ENCODE data around the gene SLBP.

The SLBP gene

DNA sequence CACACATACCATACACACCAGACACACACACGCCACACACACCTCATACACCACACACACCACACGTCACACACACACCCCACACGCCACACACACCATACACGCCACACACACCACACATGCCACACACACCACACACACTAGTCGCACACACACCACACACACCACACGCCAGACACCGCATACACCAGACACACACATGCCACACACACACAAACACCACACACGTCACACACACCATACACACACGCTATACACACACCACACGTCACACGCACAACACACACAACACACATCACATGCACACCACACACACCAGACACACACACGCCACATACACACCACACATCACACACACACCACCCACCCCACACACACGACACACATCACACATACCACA lies 60.0 kb downstream of the SLBP start:
- FAIRE-seq (no peak), DNase-seq (ENCODE audit: insufficient read length, low spot score) (no peak)
- TF ChIP-seq, protein P1, sequence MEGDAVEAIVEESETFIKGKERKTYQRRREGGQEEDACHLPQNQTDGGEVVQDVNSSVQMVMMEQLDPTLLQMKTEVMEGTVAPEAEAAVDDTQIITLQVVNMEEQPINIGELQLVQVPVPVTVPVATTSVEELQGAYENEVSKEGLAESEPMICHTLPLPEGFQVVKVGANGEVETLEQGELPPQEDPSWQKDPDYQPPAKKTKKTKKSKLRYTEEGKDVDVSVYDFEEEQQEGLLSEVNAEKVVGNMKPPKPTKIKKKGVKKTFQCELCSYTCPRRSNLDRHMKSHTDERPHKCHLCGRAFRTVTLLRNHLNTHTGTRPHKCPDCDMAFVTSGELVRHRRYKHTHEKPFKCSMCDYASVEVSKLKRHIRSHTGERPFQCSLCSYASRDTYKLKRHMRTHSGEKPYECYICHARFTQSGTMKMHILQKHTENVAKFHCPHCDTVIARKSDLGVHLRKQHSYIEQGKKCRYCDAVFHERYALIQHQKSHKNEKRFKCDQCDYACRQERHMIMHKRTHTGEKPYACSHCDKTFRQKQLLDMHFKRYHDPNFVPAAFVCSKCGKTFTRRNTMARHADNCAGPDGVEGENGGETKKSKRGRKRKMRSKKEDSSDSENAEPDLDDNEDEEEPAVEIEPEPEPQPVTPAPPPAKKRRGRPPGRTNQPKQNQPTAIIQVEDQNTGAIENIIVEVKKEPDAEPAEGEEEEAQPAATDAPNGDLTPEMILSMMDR (IDR thresholded peaks at IDR 0.05; ENCODE audit: insufficient read depth, missing control alignments), result no peak

DNA sequence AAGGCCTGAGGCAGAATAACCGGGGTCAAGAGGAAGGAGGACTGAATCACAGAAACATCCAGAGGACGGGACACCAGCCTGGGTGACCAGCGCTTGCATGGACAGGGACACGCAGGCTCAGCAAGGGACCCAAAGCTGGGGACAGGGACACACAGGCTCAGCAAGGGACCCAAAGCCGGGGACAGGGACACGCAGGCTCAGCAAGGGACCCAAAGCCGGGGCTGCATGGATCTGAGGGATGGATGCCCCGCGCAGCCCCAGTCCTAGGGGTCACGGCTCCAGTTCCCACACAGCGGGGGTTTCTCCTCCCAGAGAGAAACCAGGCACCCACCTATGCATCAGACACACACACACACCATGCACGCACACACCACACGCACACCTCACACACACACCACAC lies 60.5 kb downstream of the SLBP start:
- DNase-seq (ENCODE audit: insufficient read length, low spot score) (no peak), FAIRE-seq (no peak)
- TF ChIP-seq, protein P1 (IDR thresholded peaks at IDR 0.05; ENCODE audit: insufficient read depth, missing control alignments), result no peak

DNA sequence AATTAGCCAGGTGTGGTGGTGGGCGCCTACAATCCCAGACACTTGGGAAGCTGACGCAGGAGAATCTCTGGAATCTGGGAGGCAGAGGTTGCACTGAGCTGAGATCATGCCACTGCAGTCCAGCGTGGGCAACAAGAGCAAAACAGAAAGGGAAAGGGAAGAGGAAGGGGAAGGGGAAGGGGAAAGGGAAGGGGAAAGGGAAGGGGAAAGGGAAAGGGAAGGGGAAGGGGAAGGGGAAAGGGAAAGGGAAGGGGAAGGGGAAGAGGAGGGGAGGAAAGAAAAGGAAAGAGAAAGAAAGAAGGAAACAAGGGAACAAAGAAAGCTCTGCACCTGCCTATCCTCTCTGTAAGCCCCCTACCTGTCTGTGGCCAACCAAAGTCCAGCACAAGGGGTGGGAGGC lies 63.2 kb downstream of the SLBP start:
- FAIRE-seq, result no peak
- no peak for DNase-seq (ENCODE audit: insufficient read length, low spot score)
- TF ChIP-seq, protein P1 (IDR thresholded peaks at IDR 0.05; ENCODE audit: insufficient read depth, missing control alignments), result no peak

DNA sequence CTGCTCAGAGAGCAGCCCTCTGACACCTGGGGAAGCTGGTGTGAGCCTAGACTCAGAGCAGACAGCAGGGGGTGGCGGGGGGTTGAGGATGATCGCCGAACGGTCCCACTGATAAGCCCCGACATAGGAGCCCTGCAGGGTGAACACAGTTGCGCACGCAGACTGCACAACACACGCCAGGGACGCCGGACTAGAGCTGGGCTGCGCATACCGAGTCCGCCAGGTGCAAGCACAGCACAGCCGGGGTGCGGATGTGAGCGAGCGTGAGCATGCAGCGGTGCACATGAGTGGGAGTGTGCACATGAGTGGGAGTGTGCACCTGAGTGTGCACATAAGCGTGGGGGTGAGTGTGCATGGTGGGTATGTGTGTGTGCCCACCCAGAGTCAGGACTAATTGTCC lies 64.7 kb downstream of the SLBP start:
- FAIRE-seq (no peak), DNase-seq (ENCODE audit: insufficient read length, low spot score) (no peak)
- TF ChIP-seq, protein P1 (IDR thresholded peaks at IDR 0.05; ENCODE audit: insufficient read depth, missing control alignments), result no peak

DNA sequence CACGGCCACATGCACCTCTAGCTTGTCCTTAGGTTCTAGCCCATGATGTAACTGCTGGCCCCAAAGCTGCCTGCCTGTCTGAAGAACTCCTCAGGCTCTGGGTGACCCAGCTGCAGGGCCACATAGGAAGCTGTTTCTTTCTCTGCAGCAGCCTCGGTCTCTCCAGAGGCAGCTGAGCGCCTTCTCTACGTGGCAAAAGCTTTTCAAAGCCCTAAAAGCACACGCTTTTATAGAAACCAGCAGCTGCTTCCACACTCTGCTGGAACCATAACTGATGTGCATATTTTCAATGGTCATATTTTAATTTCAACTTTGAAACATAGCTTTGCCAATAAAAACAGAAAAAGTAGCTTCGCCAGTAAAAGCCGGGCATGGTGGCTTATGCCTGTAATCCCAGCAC lies 65.4 kb downstream of the SLBP start:
- TF ChIP-seq, protein P1 (IDR thresholded peaks at IDR 0.05; ENCODE audit: insufficient read depth, missing control alignments), result no peak
- FAIRE-seq (no peak), DNase-seq (ENCODE audit: insufficient read length, low spot score) (no peak)

DNA sequence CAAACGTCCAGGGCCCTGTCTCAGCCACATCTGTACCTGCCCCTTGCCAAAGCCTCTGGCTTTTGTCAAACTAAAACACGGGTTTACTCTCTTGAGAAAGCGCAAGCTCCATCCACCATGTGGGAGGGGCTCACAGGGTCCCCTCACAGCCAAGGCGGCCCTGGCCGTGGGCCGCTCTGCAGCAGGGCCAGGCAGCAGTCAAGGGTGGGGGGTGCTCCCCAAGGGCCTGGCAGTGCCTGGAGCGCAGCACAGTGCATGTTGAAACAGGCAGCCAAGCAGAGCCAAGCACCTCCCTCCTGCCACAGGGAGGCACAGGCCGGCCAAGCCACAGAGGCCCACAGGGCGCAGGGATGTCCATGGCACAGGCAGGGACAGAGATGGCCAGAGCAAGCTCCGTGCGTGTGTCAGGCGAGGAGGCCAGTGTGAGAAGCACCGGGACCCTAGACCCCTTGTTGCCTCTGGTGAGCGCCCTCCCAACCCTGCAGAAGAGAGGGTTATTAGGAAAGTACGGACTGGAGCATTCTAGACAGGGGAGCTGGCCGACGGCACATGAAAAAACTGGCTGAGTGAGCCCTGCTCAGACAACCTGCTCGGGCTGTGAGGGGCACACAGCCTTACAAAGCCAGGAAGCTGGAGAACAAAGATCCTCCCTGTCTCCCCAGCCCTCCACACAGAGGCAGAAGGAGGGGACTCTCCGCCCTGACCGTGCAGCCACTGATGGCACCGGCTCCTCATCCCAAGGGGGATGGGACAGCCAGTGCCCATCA lies 67.0 kb downstream of the SLBP start:
- TF ChIP-seq, protein P1 (IDR thresholded peaks at IDR 0.05; ENCODE audit: insufficient read depth, missing control alignments), result no peak
- no peak for FAIRE-seq
- DNase-seq (ENCODE audit: insufficient read length, low spot score), result no peak

DNA sequence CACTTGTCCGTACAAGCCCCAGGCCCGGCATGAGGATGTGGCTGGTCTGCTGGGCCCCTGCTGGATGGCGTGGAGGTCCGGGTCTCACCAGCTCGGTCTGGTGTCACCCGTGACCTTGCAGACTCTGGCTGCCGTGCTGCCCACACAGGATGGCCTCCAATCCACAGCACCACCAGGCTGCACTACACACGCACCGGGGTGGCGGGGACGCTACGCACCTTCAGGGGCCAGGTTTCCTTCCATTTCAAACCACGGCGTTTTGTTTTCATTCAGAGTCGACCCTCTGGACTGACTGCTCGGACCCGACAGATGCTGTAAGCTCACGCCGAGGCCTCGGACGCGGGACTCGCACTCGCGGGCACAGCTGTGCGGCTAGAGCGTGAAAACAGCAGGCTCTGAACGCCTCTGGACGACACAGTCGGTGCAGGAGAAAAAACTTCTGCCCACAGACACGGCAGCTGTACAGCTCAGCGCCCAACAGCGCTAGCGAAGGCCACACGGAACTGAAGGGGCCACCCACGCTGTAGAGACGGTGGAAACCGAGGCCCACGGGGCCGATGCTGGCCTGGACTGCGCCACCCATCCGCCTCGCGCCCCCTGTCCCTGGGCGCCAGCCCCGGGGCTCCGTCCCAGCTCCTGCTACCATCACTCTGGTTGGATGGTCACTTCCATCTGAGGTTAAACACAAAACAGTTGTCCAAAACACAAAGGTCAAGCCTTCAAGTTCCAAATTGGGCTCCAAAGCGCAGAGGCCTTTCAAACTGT lies 68.0 kb downstream of the SLBP start:
- TF ChIP-seq, protein P1 (IDR thresholded peaks at IDR 0.05; ENCODE audit: insufficient read depth, missing control alignments), result no peak
- DNase-seq (ENCODE audit: insufficient read length, low spot score), result no peak
- no peak for FAIRE-seq
